ENCODE measurements around the gene KIF16B. TPM values are rescaled to one million over a fixed set of nuclear protein-coding genes. Genes with fewer than 3 reads are reported as not detected.

The KIF16B gene
- total RNA-seq, 2 experiments from 2014 or later, result 7.5 to 8.7 TPM

- H3K27me3 Mint-ChIP-seq, result no peaks in the 10 kb centered on the region
- intact Hi-C loops (cut with DNase I, micrococcal nuclease), result no loop called here
- no peak overlapping the region for H3K4me3 Mint-ChIP-seq
- DNase-seq (no peak), ATAC-seq (no peak)
- no peaks in the 10 kb centered on the region for H3K4me1 Mint-ChIP-seq
- CTCF ChIA-PET, result interaction anchor here (0.9 kb wide), 1 partner anchor 28 kb away, joined by 3 read pairs; no protein-coding TSS in a partner anchor
- H3K9me3 Mint-ChIP-seq (ENCODE audit: low read depth), result no peaks in the 10 kb centered on the region
- POLR2A ChIA-PET, result no interaction called here
- no peak overlapping the region for H3K27ac Mint-ChIP-seq
- H3K36me3 Mint-ChIP-seq (ENCODE audit: low read depth), result peaks cover 21% of the 10 kb centered on the region
These were observed 282.9 kb downstream of the KIF16B start for GRCh38 chr20:16290358-16290757.

GRCh38 chr20:16287776-16288175 is 285.5 kb downstream of the KIF16B start:
- peaks cover 32% of the 10 kb centered on the region for H3K36me3 Mint-ChIP-seq (ENCODE audit: low read depth)
- no peaks in the 10 kb centered on the region for H3K9me3 Mint-ChIP-seq (ENCODE audit: low read depth)
- H3K4me1 Mint-ChIP-seq, result no peaks in the 10 kb centered on the region
- H3K27ac Mint-ChIP-seq, result no peak overlapping the region
- ATAC-seq (no peak), DNase-seq (no peak)
- ChIA-PET POLR2A (no interaction called here), CTCF (interaction anchor here (0.7 kb wide), 1 partner anchor 209 kb away, joined by 3 read pairs; no protein-coding TSS in a partner anchor)
- no peaks in the 10 kb centered on the region for H3K27me3 Mint-ChIP-seq
- no peak overlapping the region for H3K4me3 Mint-ChIP-seq
- intact Hi-C loops (cut with DNase I, micrococcal nuclease), result no loop called here

DNA sequence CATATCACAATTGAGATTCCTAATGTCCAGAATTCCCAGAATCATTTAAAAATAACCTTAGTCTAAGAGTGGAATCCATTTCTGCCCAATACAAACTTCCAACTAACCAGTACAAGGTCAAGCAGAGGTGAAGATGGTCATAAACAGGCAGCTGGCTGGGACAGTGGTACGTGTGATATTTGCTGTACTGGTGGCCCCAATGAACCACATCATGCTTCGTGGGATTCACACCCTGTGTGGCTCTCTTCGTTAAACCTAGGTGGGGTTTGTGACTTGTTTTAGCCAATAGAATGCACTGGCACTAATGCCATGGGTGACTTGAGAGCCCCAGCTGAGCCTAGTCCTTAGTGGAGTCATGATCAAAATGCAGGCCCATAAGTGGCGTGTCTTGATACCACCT is 286.6 kb downstream of the KIF16B start:
- H3K4me1 Mint-ChIP-seq, result no peaks in the 10 kb centered on the region
- POLR2A ChIA-PET, result no interaction called here
- no peaks in the 10 kb centered on the region for H3K9me3 Mint-ChIP-seq (ENCODE audit: low read depth)
- no peak overlapping the region for H3K4me3 Mint-ChIP-seq
- CTCF ChIA-PET, result no interaction called here
- ATAC-seq (no peak), DNase-seq (no peak)
- no peaks in the 10 kb centered on the region for H3K27me3 Mint-ChIP-seq
- peaks cover 38% of the 10 kb centered on the region for H3K36me3 Mint-ChIP-seq (ENCODE audit: low read depth)
- H3K27ac Mint-ChIP-seq, result no peak overlapping the region
- intact Hi-C loops (cut with DNase I, micrococcal nuclease), result no loop called here

DNA sequence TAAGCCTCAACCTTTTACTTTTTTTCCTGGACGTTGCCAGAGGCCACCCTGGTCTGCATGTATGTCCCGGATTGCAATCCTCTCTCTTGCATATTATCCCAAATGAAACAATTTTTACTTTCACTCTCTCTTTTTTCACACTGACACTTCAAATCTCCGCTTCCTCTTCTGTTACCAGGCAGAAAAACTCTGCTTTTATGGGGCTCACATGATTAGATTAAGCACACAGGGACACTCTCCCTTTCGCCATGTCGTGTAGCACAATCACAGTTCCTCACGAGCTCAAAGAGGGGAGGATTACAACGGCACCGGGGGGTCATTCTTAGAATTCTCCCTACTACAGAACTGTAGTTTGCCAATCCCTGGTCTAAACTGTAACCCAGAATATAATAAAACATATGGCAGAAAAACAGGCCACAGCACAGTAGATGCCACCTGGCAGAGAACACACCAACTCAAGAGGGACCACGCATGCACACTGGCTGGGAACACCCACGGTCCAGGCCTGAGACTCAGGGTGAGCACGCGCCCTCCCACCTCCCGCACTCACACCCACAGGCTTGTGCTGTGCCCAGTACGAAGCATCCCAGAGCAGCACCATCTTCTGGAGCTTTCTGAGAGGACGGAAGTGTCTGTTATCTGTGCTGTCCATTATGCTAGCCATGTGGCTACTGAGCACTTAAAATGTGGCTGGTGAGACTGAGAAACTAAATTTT is 288.7 kb downstream of the KIF16B start:
- CTCF ChIA-PET, result no interaction called here
- ATAC-seq (no peak), DNase-seq (no peak)
- no peaks in the 10 kb centered on the region for H3K4me1 Mint-ChIP-seq
- intact Hi-C loops (cut with DNase I, micrococcal nuclease), result no loop called here
- H3K4me3 Mint-ChIP-seq, result no peak overlapping the region
- POLR2A ChIA-PET, result no interaction called here
- H3K9me3 Mint-ChIP-seq (ENCODE audit: low read depth), result no peaks in the 10 kb centered on the region
- H3K36me3 Mint-ChIP-seq (ENCODE audit: low read depth), result peaks cover 30% of the 10 kb centered on the region
- H3K27ac Mint-ChIP-seq, result no peak overlapping the region
- H3K27me3 Mint-ChIP-seq, result no peaks in the 10 kb centered on the region

- ATAC-seq (no peak), DNase-seq (no peak)
- Mint-ChIP-seq H3K36me3 (ENCODE audit: low read depth) (peaks cover 28% of the 10 kb centered on the region), H3K4me1 (no peaks in the 10 kb centered on the region), H3K27me3 (no peaks in the 10 kb centered on the region), H3K27ac (no peak overlapping the region), H3K9me3 (ENCODE audit: low read depth) (no peaks in the 10 kb centered on the region), H3K4me3 (no peak overlapping the region)
- intact Hi-C loops (cut with DNase I, micrococcal nuclease), result no loop called here
- POLR2A ChIA-PET, result no interaction called here
- CTCF ChIA-PET, result no interaction called here
These were observed 289.3 kb downstream of the KIF16B start for GRCh38 chr20:16283978-16284377.

DNA sequence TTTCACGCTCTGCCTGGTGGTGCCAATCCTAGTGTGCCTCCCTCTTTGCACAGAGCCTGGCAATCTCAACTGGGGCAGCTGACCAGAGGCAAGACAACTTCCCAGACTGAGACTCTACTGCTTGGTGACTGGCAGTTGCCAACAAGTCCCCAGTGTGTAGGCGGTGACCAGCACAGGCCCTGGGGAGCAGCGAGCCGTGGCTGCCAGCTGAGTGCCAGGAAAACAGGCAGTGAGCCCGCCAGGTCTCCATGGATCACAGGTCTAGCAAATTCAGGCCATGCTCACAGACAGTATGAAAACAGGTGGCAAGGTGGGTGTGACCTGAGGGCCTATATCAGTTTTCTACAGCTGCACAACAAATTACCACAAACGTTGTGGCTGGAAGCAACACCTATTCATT is 289.9 kb downstream of the KIF16B start:
- Mint-ChIP-seq H3K4me3 (no peak overlapping the region), H3K27ac (no peak overlapping the region)
- CTCF ChIA-PET, result no interaction called here

DNA sequence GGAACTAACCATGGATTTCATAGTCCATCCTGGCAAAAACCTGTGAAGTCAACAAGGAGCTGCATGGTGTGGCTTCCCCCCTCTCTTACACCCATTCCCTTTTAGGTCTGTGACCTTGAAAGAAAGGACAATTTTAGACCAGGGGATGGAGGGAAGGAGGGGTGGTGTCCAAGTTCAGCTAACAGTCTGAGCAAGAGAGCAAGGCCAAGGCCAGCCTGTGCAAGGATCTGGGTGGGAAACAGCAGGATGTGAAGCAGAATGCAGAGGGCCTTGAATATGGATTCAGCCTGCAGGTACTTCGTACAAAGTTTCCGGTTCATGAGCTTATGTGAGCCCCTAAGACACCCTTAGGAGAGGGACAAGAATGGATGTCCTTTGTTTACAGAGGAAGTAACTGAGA is 293.0 kb downstream of the KIF16B start:
- H3K36me3 Mint-ChIP-seq (ENCODE audit: low read depth), result peaks cover 20% of the 10 kb centered on the region
- no peaks in the 10 kb centered on the region for H3K4me1 Mint-ChIP-seq
- ATAC-seq, result no peak
- H3K4me3 Mint-ChIP-seq, result no peak overlapping the region
- DNase-seq, result no peak
- POLR2A ChIA-PET, result no interaction called here
- no peak overlapping the region for H3K27ac Mint-ChIP-seq
- no peaks in the 10 kb centered on the region for H3K27me3 Mint-ChIP-seq
- CTCF ChIA-PET, result no interaction called here
- intact Hi-C loops (cut with DNase I, micrococcal nuclease), result no loop called here
- H3K9me3 Mint-ChIP-seq (ENCODE audit: low read depth), result no peaks in the 10 kb centered on the region

More for the DNA sequence above, 289.9 kb downstream of the KIF16B start:
- Mint-ChIP-seq H3K36me3 (ENCODE audit: low read depth) (peaks cover 28% of the 10 kb centered on the region), H3K4me1 (no peaks in the 10 kb centered on the region), H3K27me3 (no peaks in the 10 kb centered on the region), H3K9me3 (ENCODE audit: low read depth) (no peaks in the 10 kb centered on the region)
- DNase-seq (no peak), ATAC-seq (no peak)
- intact Hi-C loops (cut with DNase I, micrococcal nuclease), result no loop called here
- POLR2A ChIA-PET, result no interaction called here

- peaks cover 15% of the 10 kb centered on the region for H3K36me3 Mint-ChIP-seq (ENCODE audit: low read depth)
- H3K9me3 Mint-ChIP-seq (ENCODE audit: low read depth), result no peaks in the 10 kb centered on the region
- ATAC-seq, result no peak
- no peak overlapping the region for H3K4me3 Mint-ChIP-seq
- ChIA-PET POLR2A (no interaction called here), CTCF (interaction anchor here (0.6 kb wide), 1 partner anchor 24 kb away, joined by 4 read pairs; no protein-coding TSS in a partner anchor)
- no peaks in the 10 kb centered on the region for H3K4me1 Mint-ChIP-seq
- DNase-seq, result no peak
- intact Hi-C loops (cut with DNase I, micrococcal nuclease), result no loop called here
- no peaks in the 10 kb centered on the region for H3K27me3 Mint-ChIP-seq
- no peak overlapping the region for H3K27ac Mint-ChIP-seq
These were observed 293.9 kb downstream of the KIF16B start for GRCh38 chr20:16279320-16279719.

GRCh38 chr20:16273812-16274555 is 299.3 kb downstream of the KIF16B start:
- Mint-ChIP-seq H3K27me3 (no peaks in the 10 kb centered on the region), H3K4me3 (no peak overlapping the region), H3K36me3 (ENCODE audit: low read depth) (peaks cover 27% of the 10 kb centered on the region), H3K27ac (no peak overlapping the region), H3K4me1 (no peaks in the 10 kb centered on the region), H3K9me3 (ENCODE audit: low read depth) (peaks cover 2% of the 10 kb centered on the region)
- ChIA-PET POLR2A (no interaction called here), CTCF (no interaction called here)
- intact Hi-C loops (cut with DNase I, micrococcal nuclease), result no loop called here
- ATAC-seq (no peak), DNase-seq (no peak)

DNA sequence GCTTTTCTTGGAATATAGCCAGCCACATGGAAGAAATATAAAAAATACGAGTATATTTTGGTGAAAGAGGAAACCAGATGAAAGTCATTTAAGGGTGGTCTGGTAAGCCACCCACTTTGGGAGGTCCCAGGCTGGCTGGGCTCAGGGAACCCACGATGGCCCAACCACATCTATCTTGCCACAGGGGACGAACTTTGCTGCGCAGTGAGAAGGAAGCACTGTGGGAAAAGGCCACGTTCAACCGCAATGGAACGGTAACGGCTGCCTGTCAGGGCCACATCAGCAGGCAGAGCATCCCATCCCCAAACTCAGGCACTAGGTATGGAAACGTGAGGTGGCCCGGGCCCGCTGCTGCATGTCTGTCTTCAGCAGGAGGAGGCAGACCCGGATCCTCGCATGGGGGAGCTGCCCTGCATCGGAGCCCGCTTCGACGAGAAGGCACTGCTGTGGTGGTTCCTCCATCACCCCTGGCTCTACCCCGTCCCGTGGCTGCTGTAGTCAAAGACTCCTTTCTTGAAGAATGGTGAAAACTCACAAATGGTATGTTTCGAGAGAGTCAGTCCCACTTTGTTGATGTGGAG is 300.4 kb downstream of the KIF16B start:
- no peak for DNase-seq
- ATAC-seq, result no peak
- POLR2A ChIA-PET, result no interaction called here
- CTCF ChIA-PET, result no interaction called here
- Mint-ChIP-seq H3K27me3 (no peaks in the 10 kb centered on the region), H3K4me1 (no peaks in the 10 kb centered on the region), H3K27ac (no peak overlapping the region), H3K36me3 (ENCODE audit: low read depth) (peaks cover 31% of the 10 kb centered on the region), H3K4me3 (no peak overlapping the region), H3K9me3 (ENCODE audit: low read depth) (peaks cover 5% of the 10 kb centered on the region)
- intact Hi-C loops (cut with DNase I, micrococcal nuclease), result no loop called here

DNA sequence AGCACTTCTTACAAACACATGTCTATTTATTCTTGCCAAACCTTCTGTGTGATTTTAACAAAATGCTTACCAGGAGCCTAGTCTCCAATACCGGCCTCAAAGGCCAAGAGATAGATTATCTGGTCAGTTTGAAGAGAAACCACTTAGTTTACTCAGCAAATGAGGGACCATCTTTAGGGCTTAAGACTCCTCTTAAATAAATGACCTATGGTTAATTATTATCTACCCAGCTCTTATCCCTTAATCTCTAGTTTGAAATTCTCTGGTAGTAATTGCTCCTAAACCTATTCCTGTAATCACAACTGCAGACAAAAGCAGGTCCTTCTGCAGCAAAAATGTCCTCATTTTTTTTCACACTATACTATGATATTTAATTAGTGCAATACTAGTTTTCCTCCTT is 301.8 kb downstream of the KIF16B start:
- no peak for DNase-seq
- intact Hi-C loops (cut with DNase I, micrococcal nuclease), result no loop called here
- Mint-ChIP-seq H3K4me1 (no peaks in the 10 kb centered on the region), H3K4me3 (no peak overlapping the region), H3K9me3 (ENCODE audit: low read depth) (peaks cover 16% of the 10 kb centered on the region), H3K27me3 (no peaks in the 10 kb centered on the region), H3K27ac (no peak overlapping the region), H3K36me3 (ENCODE audit: low read depth) (peaks cover 33% of the 10 kb centered on the region)
- ChIA-PET CTCF (interaction anchor here (0.5 to 0.7 kb wide), 2 partner anchors 123 to 617 kb away, joined by 3 read pairs; no protein-coding TSS in a partner anchor), POLR2A (no interaction called here)
- ATAC-seq, result no peak

GRCh38 chr20:16270989-16271388 is 302.3 kb downstream of the KIF16B start:
- POLR2A ChIA-PET, result no interaction called here
- Mint-ChIP-seq H3K27me3 (no peaks in the 10 kb centered on the region), H3K4me3 (no peak overlapping the region), H3K4me1 (no peaks in the 10 kb centered on the region), H3K36me3 (ENCODE audit: low read depth) (peaks cover 33% of the 10 kb centered on the region), H3K27ac (no peak overlapping the region), H3K9me3 (ENCODE audit: low read depth) (peaks cover 16% of the 10 kb centered on the region)
- DNase-seq, result no peak
- intact Hi-C loops (cut with DNase I, micrococcal nuclease), result no loop called here
- no peak for ATAC-seq
- CTCF ChIA-PET, result interaction anchor here (0.5 to 0.7 kb wide), 2 partner anchors 122 to 616 kb away, joined by 3 read pairs; no protein-coding TSS in a partner anchor

All from activated CD4-positive, alpha-beta T cell treated with anti-CD3 and anti-CD28 coated beads for 36 hours (primary cell).